Measurements from ENCODE around the gene TMC3.

GRCh38 chr15:81407718-81408117, 33.7 kb upstream of the TMC3 start:
- TF ChIP-seq POLR2A (IDR thresholded peaks at IDR 0.05; ENCODE audit: low read depth, low read length) (no peak), POLR2AphosphoS5 (IDR thresholded peaks at IDR 0.05; ENCODE audit: low read depth, low read length) (no peak), TAF1 (IDR thresholded peaks at IDR 0.05; ENCODE audit: borderline replicate concordance, low read depth, low read length) (no peak)

All from GM12892 (cell line).